Ovary (tissue), 9 donors: Measurements from ENCODE around the gene NDC80. TPM values are rescaled to one million over a fixed set of nuclear protein-coding genes. Genes with fewer than 3 reads are reported as not detected.

Source experiments
- DNase-seq, 5 donors: peaks; one replicate each; pipeline ENCODE4 v3.0.0-alpha.2; 2019 to 2020
- H3K27ac ChIP-seq, 2 donors: fragments of 200-600 bp; one replicate each; pipeline versions ENCODE4 v1.5.1 to v1.8.0; 2019 to 2022
- H3K27me3 ChIP-seq: fragments of 200-600 bp; one replicate; pipeline ENCODE4 v1.8.0; 2022
- H3K36me3 ChIP-seq: fragments of 200-600 bp; sonication (generic); one replicate; pipeline ENCODE4 v1.5.1; 2019
- H3K4me1 ChIP-seq: one replicate; pipeline ENCODE4 v1.8.1; 2013; ENCODE audit warnings: mild to moderate bottlenecking, moderate library complexity; ENCODE audit not compliant: insufficient read depth
- H3K4me3 ChIP-seq: fragments of 200-600 bp; sonication (generic); one replicate; pipeline ENCODE4 v1.5.1; 2017
- H3K9me3 ChIP-seq, 2 donors: fragments of 200-600 bp in 1 of 2; sonication (generic) in 1 of 2; one replicate each; pipeline versions ENCODE4 v1.5.1 to v1.8.1; 2013 to 2019; ENCODE audit warnings: mild to moderate bottlenecking in 1 of 2, moderate library complexity in 1 of 2
- CTCF ChIP-seq, 3 donors: fragments of 450-650 bp in 2 of 3; fragments of 200-600 bp in 1 of 3; IDR thresholded peaks; one replicate each; pipeline versions ENCODE4 v1.5.1 to v1.8.0; 2016 to 2022; ENCODE audit warnings: antibody characterized with exemption in 3 of 3, mild to moderate bottlenecking in 1 of 3
- EP300 ChIP-seq: sonication (generic); formaldehyde crosslinking; IDR thresholded peaks from one replicate; pipeline ENCODE4 v1.6.1; 2017; ENCODE audit warnings: antibody characterized with exemption
- POLR2A ChIP-seq: fragments of 450-650 bp; IDR thresholded peaks from one replicate; pipeline ENCODE4 v1.6.1; 2017; ENCODE audit warnings: antibody characterized with exemption, mild to moderate bottlenecking, moderate library complexity
- WGBS, 3 donors: extraction: QIAGEN DNeasy Blood & Tissue Kit in 1 of 3; methylation state at CpG; one replicate each; pipeline versions ENCODE4 v1.1.5 to v1.1.7; 2013 to 2017; 5-methylcytosine and 5-hydroxymethylcytosine counted together
- intact Hi-C, 4 donors: fragments of 100-400 bp; cut with DNase I; formaldehyde crosslinking; loops; one replicate each; pipeline versions ENCODE4 v1.11.0 to v1.15.1; 2022 to 2023
- polyA plus RNA-seq, 2 donors: library from polyadenylated mRNA; stranded (reverse); fragments of 200-250 nt in 1 of 2; fragments of 350-450 nt in 1 of 2; fragmentation: Illumina TruSeq in 1 of 2; extraction: RNeasy Lipid Tissue Mini Kit (QIAGEN cat#74804) in 1 of 2; gene quantifications; one replicate each; pipeline ENCODE4 v1.2.3, GENCODE V29; 2013 to 2014
- total RNA-seq, 7 donors: library from RNA; depleted of rRNA in 2 of 7; stranded (reverse); fragments of >200 nt in 2 of 7; fragmentation: NEBNext Ultra II Directional in 3 of 7; extraction: Animal tissue kit (Norgen Biotek cat#: 25700) in 3 of 7; gene quantifications; one replicate each; pipeline versions ENCODE4 v1.1.0 to v1.2.4, GENCODE V29; 2016 to 2023
- donor health status: DM: no; HTN: no; CAD: no; lungs with moderate emphysema.
- donor health status: DM: no; HTN: no; CAD: no.
- donor health status: Bipolar disorder and iron deficiency.
- donor health status: DM: yes; HTN: yes; CAD: no.
- donor health status: DM: no; HTN: no; CAD: no.
- donor health status: DM: yes; HTN: yes; CAD: no.

The NDC80 gene
- total and polyA plus RNA-seq, 9 donors = 0.13 to 2.5 (median 0.36) TPM; not detected in 2

GRCh38 chr18:2590303-2590702, 18.9 kb downstream of the NDC80 start:
- H3K27ac ChIP-seq = no peak overlapping the region
- no peak for DNase-seq
- H3K9me3 ChIP-seq = no peaks in the 10 kb centered on the region
- H3K36me3 ChIP-seq = no peaks in the 10 kb centered on the region
- no peaks in the 10 kb centered on the region for H3K4me1 ChIP-seq
- peak overlapping the region; percentile 24 for H3K4me3 ChIP-seq
- TF ChIP-seq CTCF (IDR thresholded peaks at IDR 0.05) (no peak), POLR2A (no peak), EP300 (no peak)
- intact Hi-C loops = no loop called here
- WGBS, 3 donors = 75 to 85% (median 81%) methylated on average over 2 of the region's 2 CpGs
- no peaks in the 10 kb centered on the region for H3K27me3 ChIP-seq

GRCh38 chr18:2597639-2598038, 26.3 kb downstream of the NDC80 start:
- Histone ChIP-seq H3K4me1 (no peaks in the 10 kb centered on the region), H3K27me3 (no peaks in the 10 kb centered on the region), H3K4me3 (no peak overlapping the region), H3K36me3 (no peaks in the 10 kb centered on the region), H3K27ac (no peak overlapping the region), H3K9me3 (no peaks in the 10 kb centered on the region)
- intact Hi-C loops = no loop called here
- 92 to 98% (median 97%) methylated on average over 5 of the region's 5 CpGs for WGBS, 3 donors
- TF ChIP-seq CTCF (IDR thresholded peaks at IDR 0.05) = no peak
- TF ChIP-seq EP300 = no peak
- no peak for TF ChIP-seq POLR2A
- no peak for DNase-seq

- H3K27me3 ChIP-seq = no peaks in the 10 kb centered on the region
- no peak overlapping the region for H3K4me3 ChIP-seq
- H3K36me3 ChIP-seq = no peaks in the 10 kb centered on the region
- DNase-seq = no peak
- H3K27ac ChIP-seq = no peak overlapping the region
- H3K9me3 ChIP-seq = no peaks in the 10 kb centered on the region
- no peak for TF ChIP-seq CTCF (IDR thresholded peaks at IDR 0.05)
- no peak for TF ChIP-seq EP300
- TF ChIP-seq POLR2A = no peak
- intact Hi-C loops = no loop called here
- H3K4me1 ChIP-seq = no peaks in the 10 kb centered on the region
Observed at GRCh38 chr18:2602844-2603243, 31.5 kb downstream of the NDC80 start.

- intact Hi-C loops = no loop called here
- H3K36me3 ChIP-seq = no peaks in the 10 kb centered on the region
- H3K27me3 ChIP-seq = no peaks in the 10 kb centered on the region
- no peaks in the 10 kb centered on the region for H3K9me3 ChIP-seq
- TF ChIP-seq CTCF (IDR thresholded peaks at IDR 0.05) (no peak), EP300 (no peak), POLR2A (no peak)
- 65 to 69% (median 66%) methylated on average over 2 of the region's 2 CpGs for WGBS, 3 donors
- no peak overlapping the region for H3K4me3 ChIP-seq
- DNase-seq = no peak
- H3K27ac ChIP-seq = no peak overlapping the region
- no peaks in the 10 kb centered on the region for H3K4me1 ChIP-seq
Observed at GRCh38 chr18:2606335-2606734, 35.0 kb downstream of the NDC80 start.

GRCh38 chr18:2609604-2610003, 38.2 kb downstream of the NDC80 start:
- Histone ChIP-seq H3K9me3 (no peaks in the 10 kb centered on the region), H3K4me3 (no peak overlapping the region), H3K27me3 (no peaks in the 10 kb centered on the region), H3K27ac (no peak overlapping the region), H3K36me3 (no peaks in the 10 kb centered on the region), H3K4me1 (no peaks in the 10 kb centered on the region)
- WGBS, 3 donors = 97 to 98% (median 98%) methylated on average over 2 of the region's 2 CpGs
- intact Hi-C loops = no loop called here
- TF ChIP-seq POLR2A = no peak
- TF ChIP-seq CTCF (IDR thresholded peaks at IDR 0.05) = no peak
- no peak for TF ChIP-seq EP300
- DNase-seq = no peak
